Measurements from ENCODE around the gene SEPTIN5. TPM values are rescaled to one million over a fixed set of nuclear protein-coding genes. Genes with fewer than 3 reads are reported as not detected.

The SEPTIN5 gene
- 10 to 100 TPM in 1 of 6 donors, 1 to 10 TPM in 5; 4.2 to 12.2 (median 7.5) TPM for total RNA-seq
- 10 to 100 TPM; 39.3 to 53.4 TPM for polyA plus RNA-seq

DNA sequence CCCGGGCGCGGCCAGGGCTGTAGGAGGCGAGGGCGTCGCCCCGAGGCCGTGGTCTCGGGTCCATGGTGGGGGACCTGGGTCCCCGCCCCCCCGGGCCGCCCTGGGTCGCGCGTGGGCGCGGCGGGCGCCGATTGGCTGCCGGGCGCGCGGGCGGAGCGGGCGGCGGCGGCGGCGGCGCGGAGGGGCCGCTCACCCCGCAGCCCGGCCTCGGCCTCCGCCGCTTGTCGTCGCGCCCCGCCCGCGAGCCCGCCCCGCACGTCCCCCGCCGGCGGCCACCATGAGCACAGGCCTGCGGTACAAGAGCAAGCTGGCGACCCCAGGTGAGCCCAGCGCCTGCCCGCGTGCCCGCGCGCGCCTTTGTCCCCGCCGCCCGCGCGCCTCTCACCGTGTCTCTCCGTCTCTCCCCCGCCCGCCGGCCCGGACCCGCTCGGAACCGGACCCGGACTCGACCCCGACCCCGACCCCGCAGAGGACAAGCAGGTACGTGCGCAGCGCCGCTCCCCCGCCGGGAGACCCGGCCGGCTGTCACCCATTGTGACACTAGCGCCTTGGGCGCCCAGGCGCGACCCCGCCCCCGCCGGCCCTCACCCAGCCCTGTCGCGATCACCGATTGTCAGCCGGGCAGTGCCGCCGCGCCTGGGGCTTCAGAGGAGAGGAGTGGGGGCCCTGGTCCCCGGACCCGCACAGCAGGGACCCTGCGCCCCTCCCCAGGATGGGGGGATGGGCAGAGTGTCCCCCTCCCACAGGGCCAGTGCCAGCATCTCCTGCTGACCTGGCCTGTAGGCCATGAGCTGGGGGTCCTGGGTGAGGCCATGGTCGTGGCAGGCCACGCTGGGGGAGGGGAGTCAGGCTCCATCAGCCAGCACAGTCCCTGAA, at the start of gene SEPTIN5:
Gene SEPTIN5, plus strand, starts transcription at position 192 of the 876 bp plus-strand sequence. Its CDS starts 86 bp downstream, at position 278.
- FAIRE-seq (no peak), ATAC-seq (peak in 3 of 4 donors; percentile 10 to 26 (median 11)), DNase-seq (peak in 2 of 6 donors; percentile 15 to 82)
- 1 to 2% methylated on average over 57 to 106 of the region's 106 CpGs for WGBS, 2 donors
- Histone ChIP-seq H3K9me3 (no peaks in the 10 kb centered on the region), H3K27ac (no peak within 1 kb of the TSS), H3K27me3 (no peaks in the 10 kb centered on the region), H3K36me3 (no peaks in the 10 kb centered on the region), H3K4me1 (peaks cover 0 to 3% (median 0%) of the 10 kb centered on the region in 3 donors), H3K4me3 (peak within 1 kb of the TSS; percentile 33 to 60 (median 44))
- intact Hi-C loops (cut with DNase I) = no loop called here
- TF ChIP-seq, protein P1, sequence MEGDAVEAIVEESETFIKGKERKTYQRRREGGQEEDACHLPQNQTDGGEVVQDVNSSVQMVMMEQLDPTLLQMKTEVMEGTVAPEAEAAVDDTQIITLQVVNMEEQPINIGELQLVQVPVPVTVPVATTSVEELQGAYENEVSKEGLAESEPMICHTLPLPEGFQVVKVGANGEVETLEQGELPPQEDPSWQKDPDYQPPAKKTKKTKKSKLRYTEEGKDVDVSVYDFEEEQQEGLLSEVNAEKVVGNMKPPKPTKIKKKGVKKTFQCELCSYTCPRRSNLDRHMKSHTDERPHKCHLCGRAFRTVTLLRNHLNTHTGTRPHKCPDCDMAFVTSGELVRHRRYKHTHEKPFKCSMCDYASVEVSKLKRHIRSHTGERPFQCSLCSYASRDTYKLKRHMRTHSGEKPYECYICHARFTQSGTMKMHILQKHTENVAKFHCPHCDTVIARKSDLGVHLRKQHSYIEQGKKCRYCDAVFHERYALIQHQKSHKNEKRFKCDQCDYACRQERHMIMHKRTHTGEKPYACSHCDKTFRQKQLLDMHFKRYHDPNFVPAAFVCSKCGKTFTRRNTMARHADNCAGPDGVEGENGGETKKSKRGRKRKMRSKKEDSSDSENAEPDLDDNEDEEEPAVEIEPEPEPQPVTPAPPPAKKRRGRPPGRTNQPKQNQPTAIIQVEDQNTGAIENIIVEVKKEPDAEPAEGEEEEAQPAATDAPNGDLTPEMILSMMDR (IDR thresholded peaks at IDR 0.05) = no peak

DNA sequence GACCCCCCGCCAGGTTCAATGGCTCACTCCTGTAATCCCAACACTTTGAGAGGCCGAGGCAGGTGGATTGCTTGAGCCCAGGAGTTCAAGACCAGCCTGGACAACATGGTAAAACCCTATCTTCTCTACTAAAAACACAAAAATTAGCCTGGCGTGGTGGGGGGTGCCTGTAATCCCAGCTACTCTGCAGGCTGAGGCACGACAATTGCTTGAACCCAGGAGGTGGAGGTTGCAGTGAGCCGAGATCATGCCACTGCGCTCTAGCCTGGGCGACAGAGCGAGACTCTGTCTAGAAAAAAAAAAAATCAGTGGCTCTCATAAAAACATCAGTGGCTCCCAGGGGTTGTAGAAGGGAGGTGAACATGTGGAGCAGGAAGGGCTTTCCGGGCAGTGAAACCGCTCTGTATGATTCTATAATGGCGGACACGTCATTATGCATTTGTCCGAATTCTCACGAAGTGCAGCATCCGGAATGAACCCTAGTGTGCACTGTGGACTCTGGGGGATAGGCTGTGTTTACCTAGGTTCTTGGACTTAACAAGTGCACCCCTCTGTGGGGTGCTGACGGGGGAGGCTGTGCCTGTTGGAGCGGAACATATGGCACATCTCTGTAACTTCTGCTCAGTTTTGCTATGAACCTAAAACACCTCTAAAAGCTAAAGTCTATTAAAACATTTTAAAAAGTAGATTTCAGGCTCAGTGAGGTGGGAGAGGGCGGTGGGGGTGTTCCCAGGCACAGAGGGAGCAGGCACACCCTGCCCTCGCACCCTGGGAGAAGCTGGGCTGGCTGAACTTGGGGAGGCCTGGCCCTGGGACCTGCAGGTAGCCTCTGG, 49.1 kb upstream of the SEPTIN5 start:
- Histone ChIP-seq H3K4me1 (no peaks in the 10 kb centered on the region), H3K4me3 (no peak overlapping the region), H3K27me3 (no peaks in the 10 kb centered on the region), H3K36me3 (no peaks in the 10 kb centered on the region), H3K27ac (no peak overlapping the region), H3K9me3 (no peaks in the 10 kb centered on the region)
- no peak for ATAC-seq
- no peak for DNase-seq
- no peak for FAIRE-seq
- TF ChIP-seq, protein P1 (IDR thresholded peaks at IDR 0.05) = no peak
- intact Hi-C loops (cut with DNase I) = no loop called here
- WGBS, 2 donors = 85 to 87% methylated on average over 19 of the region's 19 CpGs

DNA sequence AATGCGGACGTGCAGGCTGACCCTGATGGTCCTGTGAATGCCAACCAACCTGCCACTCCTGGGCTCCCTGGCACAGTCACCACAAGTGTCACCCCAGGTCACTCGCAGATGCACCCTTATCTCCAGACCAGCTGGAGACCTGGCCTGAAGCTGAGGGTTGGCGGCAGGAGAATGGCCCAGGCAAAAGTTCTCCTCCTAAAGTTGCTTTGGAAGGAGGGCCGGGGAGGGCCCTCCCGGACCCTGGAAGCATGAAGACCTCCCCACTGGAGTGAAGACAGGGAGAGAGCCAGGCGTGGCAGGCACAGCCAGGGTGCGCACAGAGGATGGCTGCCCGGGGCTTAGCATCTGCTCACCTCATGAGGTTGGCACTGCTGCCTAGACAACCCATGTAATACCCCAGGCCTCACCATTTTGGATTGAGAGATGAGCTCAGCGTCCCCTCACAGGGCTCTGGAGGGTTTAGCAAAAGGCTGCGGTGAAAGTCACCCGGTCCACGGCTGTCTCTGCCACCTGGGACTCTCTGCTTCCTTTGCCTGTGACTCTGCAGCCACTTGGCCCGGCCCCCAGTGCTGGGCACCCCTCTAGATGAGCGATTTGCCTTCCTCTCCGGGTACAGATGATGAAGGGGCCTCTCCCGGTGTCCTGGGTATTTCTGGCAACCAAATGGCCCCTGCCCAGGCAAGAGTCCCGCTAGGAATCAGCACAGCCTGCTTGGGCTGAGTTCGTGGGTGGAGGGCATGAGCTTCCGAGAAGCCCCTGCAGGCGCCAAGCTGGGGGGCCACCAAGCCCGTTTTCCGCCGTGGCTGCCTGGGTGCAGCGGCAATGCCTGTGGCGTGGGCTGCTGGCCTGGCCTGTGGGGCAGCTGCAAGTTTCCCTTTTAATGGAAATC, 48.3 kb upstream of the SEPTIN5 start:
- Histone ChIP-seq H3K9me3 (no peaks in the 10 kb centered on the region), H3K36me3 (no peaks in the 10 kb centered on the region), H3K27me3 (no peaks in the 10 kb centered on the region), H3K4me1 (no peaks in the 10 kb centered on the region), H3K4me3 (no peak overlapping the region), H3K27ac (no peak overlapping the region)
- ATAC-seq = peak in 1 of 4 donors; percentile 18
- no peak for DNase-seq
- 76 to 81% methylated on average over 26 of the region's 26 CpGs for WGBS, 2 donors
- FAIRE-seq = no peak
- TF ChIP-seq, protein P1 (IDR thresholded peaks at IDR 0.05) = no peak
- intact Hi-C loops (cut with DNase I) = no loop called here

DNA sequence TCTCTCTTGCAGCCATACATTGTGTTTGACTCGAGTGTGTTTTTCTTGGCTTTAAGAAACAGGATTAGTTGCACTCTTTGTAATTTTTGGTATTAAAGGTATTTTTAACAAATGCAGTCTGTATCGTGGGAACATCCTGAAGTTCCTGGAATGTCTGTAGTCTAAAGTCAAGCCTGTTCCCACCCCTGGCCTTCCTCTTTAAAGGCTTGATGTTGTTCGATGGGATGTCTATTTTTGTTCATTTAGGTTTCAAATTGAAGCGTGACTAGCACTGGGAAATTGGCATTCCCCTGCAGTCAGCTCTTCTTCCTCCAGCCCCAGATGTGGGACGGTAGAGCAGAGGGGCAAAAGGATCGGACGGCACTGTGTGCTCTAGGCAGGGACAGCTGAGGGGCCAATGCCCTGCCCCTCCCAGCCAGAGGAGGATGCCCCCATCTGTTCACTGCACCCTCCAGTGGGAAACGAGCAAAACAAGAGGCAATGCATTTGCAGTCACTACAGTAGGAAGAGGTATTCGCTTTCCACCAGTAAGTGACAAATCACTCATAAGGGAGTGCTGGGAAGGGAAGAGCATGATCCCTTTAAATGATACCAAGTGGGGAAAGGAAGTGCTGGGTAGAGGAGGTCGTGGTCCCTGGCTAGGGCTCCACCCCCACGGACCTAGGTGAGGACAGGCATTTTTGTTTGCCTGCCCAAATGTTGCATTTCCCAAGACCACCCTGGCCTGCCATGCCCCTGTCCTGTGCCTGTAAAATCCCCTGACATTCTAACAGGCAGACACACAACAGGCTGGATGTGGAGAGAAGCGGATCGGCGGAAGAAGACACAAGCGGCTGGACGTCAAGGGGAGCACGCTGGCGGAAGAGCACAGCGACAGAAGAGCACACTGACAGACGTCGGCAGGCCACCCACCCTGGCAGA, 47.4 kb upstream of the SEPTIN5 start:
- H3K27me3 ChIP-seq = no peaks in the 10 kb centered on the region
- H3K36me3 ChIP-seq = no peaks in the 10 kb centered on the region
- 64 to 69% methylated on average over 21 of the region's 21 CpGs for WGBS, 2 donors
- no peak overlapping the region for H3K4me3 ChIP-seq
- intact Hi-C loops (cut with DNase I) = no loop called here
- DNase-seq (no peak), FAIRE-seq (no peak), ATAC-seq (no peak)
- TF ChIP-seq, protein P1 (IDR thresholded peaks at IDR 0.05) = no peak
- H3K9me3 ChIP-seq = no peaks in the 10 kb centered on the region
- H3K4me1 ChIP-seq = no peaks in the 10 kb centered on the region
- no peak overlapping the region for H3K27ac ChIP-seq
